Measurements from ENCODE around the gene RAB11FIP3. TPM values are rescaled to one million over a fixed set of nuclear protein-coding genes. Genes with fewer than 3 reads are reported as not detected.

The RAB11FIP3 gene
- total RNA-seq, 1 experiment from 2014 or later, result 38.4 TPM

DNA sequence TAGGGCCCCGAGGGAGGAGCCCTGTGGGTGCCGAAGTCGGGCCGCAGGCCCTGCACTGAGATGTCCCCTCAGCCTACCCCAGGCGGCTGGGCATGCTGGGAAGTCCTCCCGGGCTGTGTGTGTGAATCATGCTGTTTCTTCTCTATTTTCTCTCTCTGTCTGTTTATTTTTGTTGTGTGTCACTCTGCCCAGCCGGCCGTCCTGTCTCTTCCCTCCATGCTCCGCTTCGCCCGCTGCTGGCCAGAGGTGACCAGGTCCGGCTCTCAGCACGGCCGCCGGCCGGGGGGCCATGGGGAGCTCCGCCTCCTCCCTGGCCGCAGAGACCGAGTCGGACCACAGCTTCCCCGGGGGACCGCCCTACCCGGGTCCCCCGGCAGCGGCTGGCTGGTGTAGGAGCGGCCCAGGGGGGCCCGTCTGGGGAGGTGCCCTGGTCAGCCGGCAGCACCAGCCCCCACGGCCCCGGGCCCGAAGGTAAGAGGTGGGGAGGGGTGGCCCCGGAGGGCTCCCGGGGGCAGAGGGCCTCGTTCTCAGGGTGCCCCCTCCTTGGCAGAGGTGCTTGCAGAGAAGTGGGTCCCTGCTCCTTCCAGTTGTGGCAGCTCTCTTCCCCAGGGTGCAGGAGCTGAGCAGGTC, 114.6 kb downstream of the RAB11FIP3 start:
- no peak for DNase-seq
- peaks cover 79% of the 10 kb centered on the region for H3K79me2 ChIP-seq (ENCODE audit: low read depth)
- no peaks in the 10 kb centered on the region for H3K9me3 ChIP-seq (ENCODE audit: insufficient read depth, low read depth)
- no peak overlapping the region for H3K4me2 ChIP-seq
- H4K20me1 ChIP-seq (ENCODE audit: insufficient read depth), result peaks cover 74% of the 10 kb centered on the region
- BruUV-seq (replicated peaks), result no TSS peak
- H3K4me3 ChIP-seq, result no peak overlapping the region
- POLR2A ChIA-PET (ENCODE audit: unreplicated experiment), result no interaction called here
- no peaks in the 10 kb centered on the region for H3K9me2 ChIP-seq (ENCODE audit: insufficient read depth)
- no peak overlapping the region for H2AFZ ChIP-seq
- TF ChIP-seq, protein P1, sequence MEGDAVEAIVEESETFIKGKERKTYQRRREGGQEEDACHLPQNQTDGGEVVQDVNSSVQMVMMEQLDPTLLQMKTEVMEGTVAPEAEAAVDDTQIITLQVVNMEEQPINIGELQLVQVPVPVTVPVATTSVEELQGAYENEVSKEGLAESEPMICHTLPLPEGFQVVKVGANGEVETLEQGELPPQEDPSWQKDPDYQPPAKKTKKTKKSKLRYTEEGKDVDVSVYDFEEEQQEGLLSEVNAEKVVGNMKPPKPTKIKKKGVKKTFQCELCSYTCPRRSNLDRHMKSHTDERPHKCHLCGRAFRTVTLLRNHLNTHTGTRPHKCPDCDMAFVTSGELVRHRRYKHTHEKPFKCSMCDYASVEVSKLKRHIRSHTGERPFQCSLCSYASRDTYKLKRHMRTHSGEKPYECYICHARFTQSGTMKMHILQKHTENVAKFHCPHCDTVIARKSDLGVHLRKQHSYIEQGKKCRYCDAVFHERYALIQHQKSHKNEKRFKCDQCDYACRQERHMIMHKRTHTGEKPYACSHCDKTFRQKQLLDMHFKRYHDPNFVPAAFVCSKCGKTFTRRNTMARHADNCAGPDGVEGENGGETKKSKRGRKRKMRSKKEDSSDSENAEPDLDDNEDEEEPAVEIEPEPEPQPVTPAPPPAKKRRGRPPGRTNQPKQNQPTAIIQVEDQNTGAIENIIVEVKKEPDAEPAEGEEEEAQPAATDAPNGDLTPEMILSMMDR (conservative IDR thresholded peaks at IDR 0.05), result no peak
- no peak for TF ChIP-seq EZH2 (IDR thresholded peaks at IDR 0.05; ENCODE audit: low read depth)
- no peaks in the 10 kb centered on the region for H3K36me3 ChIP-seq (ENCODE audit: low read depth)
- intact Hi-C loops (cut with micrococcal nuclease; ENCODE audit: unreplicated experiment), result no loop called here
- H3K27ac ChIP-seq, result no peak overlapping the region
- CTCF ChIA-PET, result interaction anchor here (0.7 kb wide), 1 partner anchor 116 kb away, joined by 3 read pairs; no protein-coding TSS in a partner anchor
- peaks cover 18% of the 10 kb centered on the region; the same call in 1 of the 2 replicates for H3F3A ChIP-seq (ENCODE audit: insufficient read depth, low read depth)
- no peaks in the 10 kb centered on the region for H3K27me3 ChIP-seq (ENCODE audit: insufficient read depth, low read depth)
- peaks cover 18% of the 10 kb centered on the region for H3K4me1 ChIP-seq (replicated peaks; ENCODE audit: insufficient read depth)

DNA sequence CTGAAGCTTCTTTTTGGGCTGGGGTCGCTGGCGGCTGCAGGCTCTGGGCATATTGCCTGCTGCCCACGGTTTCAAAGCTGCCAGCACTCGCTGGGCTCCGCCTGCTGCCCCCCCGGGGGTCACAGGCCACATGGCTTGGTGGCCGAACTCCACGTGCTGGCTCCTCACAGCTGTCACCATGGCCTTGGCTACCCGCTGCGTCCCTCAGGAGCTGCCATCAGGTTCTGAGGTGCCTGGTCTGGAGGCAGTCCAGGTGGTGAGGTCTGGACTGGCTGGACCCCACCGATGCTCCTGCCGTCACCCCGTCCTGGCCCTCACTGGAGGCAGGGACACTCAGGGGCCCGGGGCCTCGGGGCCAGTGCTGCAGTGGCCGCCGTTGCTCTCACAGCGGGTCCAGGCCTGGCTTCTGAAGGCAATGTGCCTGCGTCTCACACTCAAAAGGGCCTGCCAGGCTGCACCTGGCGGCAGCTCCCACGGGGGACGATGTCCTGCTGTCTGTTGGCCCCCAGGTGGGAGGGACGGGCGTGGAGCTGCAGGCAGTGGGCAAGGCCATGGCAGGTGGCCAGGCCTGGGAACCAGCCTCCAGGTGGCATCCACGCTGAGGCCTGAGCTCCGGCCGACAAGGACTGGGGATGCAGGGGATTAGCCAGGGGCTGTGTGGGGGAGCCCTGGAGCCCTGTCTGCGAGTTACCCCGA, 115.3 kb downstream of the RAB11FIP3 start:
- H2AFZ ChIP-seq, result no peak overlapping the region
- ChIA-PET CTCF (no interaction called here), POLR2A (ENCODE audit: unreplicated experiment) (no interaction called here)
- H3K4me3 ChIP-seq, result no peak overlapping the region
- peaks cover 12% of the 10 kb centered on the region for H3K4me1 ChIP-seq (replicated peaks; ENCODE audit: insufficient read depth)
- intact Hi-C loops (cut with micrococcal nuclease; ENCODE audit: unreplicated experiment), result no loop called here
- H3K27me3 ChIP-seq (ENCODE audit: insufficient read depth, low read depth), result no peaks in the 10 kb centered on the region
- H3K27ac ChIP-seq, result no peak overlapping the region
- TF ChIP-seq EZH2 (IDR thresholded peaks at IDR 0.05; ENCODE audit: low read depth), result no peak
- TF ChIP-seq, protein P1 (conservative IDR thresholded peaks at IDR 0.05), result no peak
- no TSS peak for BruUV-seq (replicated peaks)
- DNase-seq, result no peak
- H3F3A ChIP-seq (ENCODE audit: insufficient read depth, low read depth), result peaks cover 11% of the 10 kb centered on the region; the same call in 1 of the 2 replicates
- H3K79me2 ChIP-seq (ENCODE audit: low read depth), result peaks cover 79% of the 10 kb centered on the region
- H3K36me3 ChIP-seq (ENCODE audit: low read depth), result no peaks in the 10 kb centered on the region
- H3K9me2 ChIP-seq (ENCODE audit: insufficient read depth), result no peaks in the 10 kb centered on the region
- no peaks in the 10 kb centered on the region for H3K9me3 ChIP-seq (ENCODE audit: insufficient read depth, low read depth)
- H3K4me2 ChIP-seq, result no peak overlapping the region
- H4K20me1 ChIP-seq (ENCODE audit: insufficient read depth), result peaks cover 76% of the 10 kb centered on the region

DNA sequence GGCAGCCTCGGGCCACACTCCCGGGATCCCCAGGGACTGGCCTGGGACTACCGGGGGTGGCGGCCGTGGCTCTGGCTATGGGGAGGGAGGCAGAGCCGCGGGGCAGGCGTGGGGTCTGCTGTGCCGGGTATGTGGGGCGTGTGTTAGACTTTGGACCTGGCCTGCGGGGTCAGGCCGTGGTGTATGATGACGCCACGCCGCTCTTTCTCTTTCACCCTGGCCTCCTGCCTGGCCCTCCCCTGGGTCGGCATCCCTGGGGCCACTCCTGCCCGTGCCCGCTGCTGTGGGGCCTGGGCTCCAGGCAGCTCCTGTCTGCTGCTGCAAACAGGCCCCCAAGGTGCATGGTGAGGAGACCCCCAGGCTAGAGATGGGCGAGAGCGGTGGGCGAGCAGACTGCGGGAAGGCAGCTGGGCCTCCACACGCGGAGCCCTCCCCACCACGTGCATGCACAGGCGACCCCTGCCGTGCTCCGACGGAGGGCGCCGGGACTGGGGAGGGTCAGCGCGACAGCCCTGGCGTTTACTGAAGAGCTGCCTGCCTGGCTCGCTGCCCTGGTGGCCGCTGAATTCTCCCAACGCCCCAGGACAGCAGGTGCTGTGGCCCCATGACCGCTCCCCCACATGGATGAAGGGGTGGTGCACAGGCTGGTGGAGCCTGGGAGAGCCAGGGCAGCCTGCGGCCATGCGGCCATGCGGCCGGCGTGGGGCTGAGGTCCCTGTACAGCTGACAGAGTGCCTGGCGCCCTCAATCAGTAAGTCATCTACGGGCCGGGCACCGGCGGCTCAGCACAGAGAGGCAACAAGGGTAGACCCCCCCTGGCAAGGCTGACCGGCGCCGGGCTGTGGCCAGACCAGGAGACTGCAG, 118.1 kb downstream of the RAB11FIP3 start:
- Histone ChIP-seq H3K4me1 (replicated peaks; ENCODE audit: insufficient read depth) (no peaks in the 10 kb centered on the region), H3K9me2 (ENCODE audit: insufficient read depth) (no peaks in the 10 kb centered on the region), H3K36me3 (ENCODE audit: low read depth) (no peaks in the 10 kb centered on the region), H3F3A (ENCODE audit: insufficient read depth, low read depth) (no peaks in the 10 kb centered on the region), H3K4me2 (no peak overlapping the region), H3K4me3 (no peak overlapping the region), H3K9me3 (ENCODE audit: insufficient read depth, low read depth) (no peaks in the 10 kb centered on the region), H3K79me2 (ENCODE audit: low read depth) (peaks cover 51% of the 10 kb centered on the region), H4K20me1 (ENCODE audit: insufficient read depth) (peaks cover 55% of the 10 kb centered on the region), H3K27ac (no peak overlapping the region), H2AFZ (no peak overlapping the region), H3K27me3 (ENCODE audit: insufficient read depth, low read depth) (no peaks in the 10 kb centered on the region)
- intact Hi-C loops (cut with micrococcal nuclease; ENCODE audit: unreplicated experiment), result no loop called here
- ChIA-PET CTCF (no interaction called here), POLR2A (ENCODE audit: unreplicated experiment) (interaction anchor here (0.6 kb wide), 1 partner anchor 100 kb away, joined by 26 read pairs; no protein-coding TSS in a partner anchor)
- no TSS peak for BruUV-seq (replicated peaks)
- TF ChIP-seq, protein P1 (conservative IDR thresholded peaks at IDR 0.05), result no peak
- no peak for TF ChIP-seq EZH2 (IDR thresholded peaks at IDR 0.05; ENCODE audit: low read depth)
- DNase-seq, result no peak

Data from PC-9 (cell line).